Progenitor cell of endocrine pancreas (in vitro differentiated cells): ENCODE results near the gene HLA-B. TPM values are rescaled to one million over a fixed set of nuclear protein-coding genes. Genes with fewer than 3 reads are reported as not detected.
A peak's percentile ranks its signal among the peaks of the same experiment; 100 is the strongest.
"Not testable (repeated sequence)": the region's sequence is repeated elsewhere in the genome, so short reads cannot be mapped to it uniquely, and the experiment has no call there.

Experiments
- DNase-seq: peaks from one replicate; pipeline ENCODE4 v3.0.0; 2021; ENCODE audit warnings: low spot score; ENCODE audit not compliant: unreplicated experiment
- H3K27ac Mint-ChIP-seq: 2 replicates; pipeline ENCODE4 v1.8.0; 2021; ENCODE audit warnings: mild to moderate bottlenecking, moderate library complexity, mixed read lengths
- H3K27me3 Mint-ChIP-seq: 2 replicates; pipeline ENCODE4 v1.8.0; 2021; ENCODE audit warnings: mixed read lengths
- H3K36me3 Mint-ChIP-seq: 2 replicates; pipeline ENCODE4 v1.8.0; 2022; ENCODE audit warnings: mixed read lengths; ENCODE audit not compliant: insufficient read depth
- H3K4me1 Mint-ChIP-seq: 2 replicates; pipeline ENCODE4 v1.8.0; 2021; ENCODE audit warnings: low read depth, mixed read lengths
- H3K4me3 Mint-ChIP-seq: 2 replicates; pipeline ENCODE4 v1.8.0; 2021; ENCODE audit warnings: low read depth, mild to moderate bottlenecking, moderate library complexity, mixed read lengths
- H3K9me3 Mint-ChIP-seq: 2 replicates; pipeline ENCODE4 v1.8.0; 2021; ENCODE audit warnings: low read depth, mixed read lengths
- long read RNA-seq: library from polyadenylated mRNA; unstranded; transcript quantifications from one replicate; pipeline ENCODE4 v2.0.0, GENCODE V29; 2020
- total RNA-seq: library from RNA; stranded (reverse); gene quantifications from 2 replicates; pipeline ENCODE4 v1.2.1, GENCODE V29; 2021
- TF ChIP-seq, protein P1 (sequence below): fragments of 200-600 bp; sonication (generic); IDR thresholded peaks from one replicate; pipeline ENCODE4 v1.5.0; 2021; ENCODE audit warnings: antibody characterized with exemption, mild to moderate bottlenecking; ENCODE audit not compliant: unreplicated experiment

The HLA-B gene
- total RNA-seq: 28.2 and 43.4 TPM in 2 replicates
- long read RNA-seq, transcript HLA-B-249 (8 exons, 1,547 nt): major isoform, 35 of 40 reads
- long read RNA-seq, partial matches to known transcripts: 2 of 40 reads
- long read RNA-seq, other reads (novel, unspliced or antisense): 3 of 40 reads

DNA sequence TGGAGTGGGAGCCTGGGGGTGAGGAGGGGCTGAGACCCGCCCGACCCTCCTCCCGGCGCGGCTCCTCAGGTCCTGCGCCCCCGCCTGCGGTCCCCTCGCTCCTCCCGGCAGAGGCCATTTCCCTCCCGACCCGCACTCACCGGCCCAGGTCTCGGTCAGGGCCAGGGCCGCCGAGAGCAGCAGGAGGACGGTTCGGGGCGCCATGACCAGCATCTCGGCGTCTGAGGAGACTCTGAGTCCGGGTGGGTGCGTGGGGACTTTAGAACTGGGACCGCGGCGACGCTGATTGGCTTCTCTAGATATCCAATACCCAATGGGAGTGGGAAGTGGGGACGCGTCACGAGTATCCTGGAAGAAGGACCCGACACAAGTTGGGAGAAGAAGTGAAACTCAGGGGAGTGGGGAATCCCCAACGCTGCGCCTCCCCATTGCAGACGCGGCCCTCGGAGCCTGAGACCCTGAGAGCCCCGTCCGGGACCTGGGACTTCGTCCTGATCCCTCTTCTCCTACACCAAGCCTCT, at the start of gene HLA-B:
Gene HLA-B (minus strand): TSS at position 234 of the 521 bp plus-strand sequence. CDS start 21 bp downstream, at position 213.
- no peak for DNase-seq
- H3K9me3 Mint-ChIP-seq: peaks cover 3% of the 10 kb centered on the region
- peak within 1 kb of the TSS; percentile 83 for H3K4me3 Mint-ChIP-seq
- H3K27ac Mint-ChIP-seq: peak within 1 kb of the TSS; percentile 73
- TF ChIP-seq, protein P1, sequence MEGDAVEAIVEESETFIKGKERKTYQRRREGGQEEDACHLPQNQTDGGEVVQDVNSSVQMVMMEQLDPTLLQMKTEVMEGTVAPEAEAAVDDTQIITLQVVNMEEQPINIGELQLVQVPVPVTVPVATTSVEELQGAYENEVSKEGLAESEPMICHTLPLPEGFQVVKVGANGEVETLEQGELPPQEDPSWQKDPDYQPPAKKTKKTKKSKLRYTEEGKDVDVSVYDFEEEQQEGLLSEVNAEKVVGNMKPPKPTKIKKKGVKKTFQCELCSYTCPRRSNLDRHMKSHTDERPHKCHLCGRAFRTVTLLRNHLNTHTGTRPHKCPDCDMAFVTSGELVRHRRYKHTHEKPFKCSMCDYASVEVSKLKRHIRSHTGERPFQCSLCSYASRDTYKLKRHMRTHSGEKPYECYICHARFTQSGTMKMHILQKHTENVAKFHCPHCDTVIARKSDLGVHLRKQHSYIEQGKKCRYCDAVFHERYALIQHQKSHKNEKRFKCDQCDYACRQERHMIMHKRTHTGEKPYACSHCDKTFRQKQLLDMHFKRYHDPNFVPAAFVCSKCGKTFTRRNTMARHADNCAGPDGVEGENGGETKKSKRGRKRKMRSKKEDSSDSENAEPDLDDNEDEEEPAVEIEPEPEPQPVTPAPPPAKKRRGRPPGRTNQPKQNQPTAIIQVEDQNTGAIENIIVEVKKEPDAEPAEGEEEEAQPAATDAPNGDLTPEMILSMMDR: no peak
- no peaks in the 10 kb centered on the region for H3K36me3 Mint-ChIP-seq
- peaks cover 79% of the 10 kb centered on the region for H3K27me3 Mint-ChIP-seq
- peaks cover 2% of the 10 kb centered on the region for H3K4me1 Mint-ChIP-seq

DNA sequence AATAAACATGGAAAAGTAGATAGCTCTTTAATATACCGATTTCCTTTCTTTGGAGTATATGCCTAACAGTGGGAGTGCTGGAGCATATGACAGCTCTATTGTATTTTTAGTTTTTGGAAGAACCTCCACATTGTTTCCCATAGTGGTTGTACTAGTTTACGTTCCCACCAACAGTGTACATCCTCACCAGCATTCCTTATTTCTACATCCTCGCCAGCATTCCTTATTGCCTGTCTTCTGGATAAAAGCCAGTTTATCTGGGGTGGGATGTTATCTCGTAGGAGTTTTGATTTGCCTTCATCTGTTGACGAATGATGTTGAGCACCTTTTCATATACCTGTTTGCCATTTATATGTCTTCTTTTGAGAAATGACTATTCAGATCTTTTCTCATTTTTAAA, 49.0 kb upstream of the HLA-B start:
- Mint-ChIP-seq H3K27me3 (peaks cover 31% of the 10 kb centered on the region), H3K4me3 (no peak overlapping the region), H3K9me3 (peaks cover 5% of the 10 kb centered on the region), H3K27ac (no peak overlapping the region), H3K36me3 (no peaks in the 10 kb centered on the region), H3K4me1 (peaks cover 16% of the 10 kb centered on the region)
- TF ChIP-seq, protein P1: no peak
- DNase-seq: no peak

DNA sequence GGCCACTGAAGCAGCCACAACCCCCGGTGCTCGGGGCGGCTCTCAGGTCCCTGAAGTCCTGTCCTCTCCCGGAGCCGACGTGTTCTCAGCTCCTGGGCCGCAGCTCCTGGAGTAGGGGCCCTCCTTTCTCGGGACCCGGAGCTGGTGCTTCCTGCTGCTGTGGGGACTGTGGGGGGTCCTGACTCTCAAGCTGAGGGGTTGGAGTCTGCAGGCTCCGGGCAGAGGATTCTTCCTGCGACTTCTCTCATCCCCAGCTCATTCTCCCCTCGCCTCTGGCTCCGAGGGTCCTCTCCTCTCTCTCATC, 47.0 kb upstream of the HLA-B start:
- H3K9me3 Mint-ChIP-seq, H3K36me3 Mint-ChIP-seq, DNase-seq: not testable (repeated sequence)
- H3K27me3 Mint-ChIP-seq: peaks cover 46% of the 10 kb centered on the region
- H3K4me1 Mint-ChIP-seq: peaks cover 20% of the 10 kb centered on the region
- H3K4me3 Mint-ChIP-seq: peak overlapping the region; percentile 95
- peak overlapping the region; percentile 85 for H3K27ac Mint-ChIP-seq

DNA sequence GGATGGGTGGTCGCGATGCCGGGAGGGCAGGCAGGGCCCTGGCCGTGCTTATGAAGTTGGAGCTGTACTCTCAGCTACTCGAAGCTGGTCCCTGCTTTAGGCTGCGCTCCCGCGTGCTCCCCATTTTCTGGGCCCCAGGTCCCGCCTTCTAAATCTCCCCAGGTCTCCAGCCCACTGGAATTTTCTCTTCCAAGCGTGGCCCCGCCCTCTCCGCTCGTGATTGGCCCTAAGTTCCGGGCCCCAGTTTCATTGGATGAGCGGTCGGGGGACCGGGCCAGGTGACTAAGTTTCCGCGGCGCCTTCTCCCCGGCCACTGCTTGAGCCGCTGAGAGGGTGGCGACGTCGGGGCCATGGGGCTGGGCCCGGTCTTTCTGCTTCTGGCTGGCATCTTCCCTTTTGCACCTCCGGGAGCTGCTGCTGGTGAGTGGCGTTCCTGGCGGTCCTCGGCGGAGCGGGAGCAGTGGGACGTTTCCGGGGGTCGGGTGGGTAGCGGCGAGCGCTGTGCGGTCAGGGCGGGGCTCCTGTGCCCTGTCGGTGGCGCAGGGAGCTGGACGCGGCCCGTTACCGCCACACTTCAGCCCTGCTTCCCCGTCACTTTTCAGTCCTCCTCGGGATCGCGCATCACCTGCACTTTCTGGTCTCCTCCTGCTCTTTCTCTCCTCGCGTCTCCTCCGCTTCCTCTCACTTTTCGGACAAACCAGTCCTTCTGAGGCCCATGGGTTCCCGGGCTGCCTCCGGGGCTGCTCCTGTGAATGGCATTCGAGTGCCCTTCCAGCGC, 46.5 kb upstream of the HLA-B start, which contains the start of gene MICA:
Gene MICA (plus strand): TSS at position 313 of the 778 bp plus-strand sequence. CDS start 38 bp downstream, at position 351.
- TF ChIP-seq, protein P1: peak; percentile 16
- Mint-ChIP-seq H3K4me3 (peak within 1 kb of the TSS; percentile 95), H3K4me1 (peaks cover 20% of the 10 kb centered on the region), H3K36me3 (peaks cover 3% of the 10 kb centered on the region), H3K27me3 (peaks cover 46% of the 10 kb centered on the region), H3K9me3 (peaks cover 8% of the 10 kb centered on the region), H3K27ac (peak within 1 kb of the TSS; percentile 90)
- peak; percentile 71 for DNase-seq

DNA sequence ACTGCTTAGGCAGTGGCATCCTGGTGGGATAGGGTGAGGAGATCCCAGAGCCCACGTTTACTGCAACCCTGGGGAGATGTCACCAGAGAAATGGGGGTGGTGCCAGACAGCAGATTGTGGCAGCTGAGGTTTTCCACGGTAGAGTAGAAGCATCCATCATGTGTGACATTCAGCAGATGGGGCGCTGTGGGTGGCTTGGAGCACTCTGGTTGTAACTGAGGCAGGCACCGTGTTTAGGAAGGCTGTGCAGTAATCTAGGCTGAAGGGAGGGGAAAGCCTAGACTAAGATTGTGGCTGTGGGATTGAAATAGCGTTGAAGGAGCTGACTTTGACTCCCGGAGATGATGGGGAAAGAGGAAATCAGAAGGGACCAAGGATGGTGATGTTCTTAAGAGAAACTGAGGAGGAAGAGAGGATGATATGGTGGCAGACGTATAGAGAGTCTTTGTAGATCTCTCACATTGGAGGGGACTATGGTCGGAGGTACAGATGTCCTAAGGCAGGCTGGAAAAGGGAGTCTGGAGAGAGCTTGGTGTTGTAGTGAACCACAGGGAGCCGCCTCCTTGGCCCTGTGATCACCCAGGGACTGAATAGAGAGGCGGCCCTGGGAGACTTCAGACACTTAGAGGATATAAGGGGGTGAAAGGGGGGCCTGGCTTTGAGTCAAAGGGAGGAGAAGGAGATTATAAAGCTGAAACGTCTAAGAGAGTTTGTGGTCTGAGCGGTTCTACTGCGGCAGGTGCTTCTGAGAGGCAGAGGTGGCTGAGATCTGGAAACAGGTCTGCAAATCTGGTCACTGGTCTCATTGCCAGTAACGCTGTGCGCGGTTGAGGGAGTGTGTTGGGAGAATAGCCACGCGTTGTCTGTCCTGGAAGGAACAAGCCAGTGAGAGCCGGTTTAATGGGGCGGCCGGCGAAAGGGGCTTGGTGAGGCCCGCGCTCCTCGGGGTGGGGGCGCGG, 45.6 kb upstream of the HLA-B start:
- Mint-ChIP-seq H3K27me3 (peaks cover 46% of the 10 kb centered on the region), H3K9me3 (peaks cover 8% of the 10 kb centered on the region), H3K4me3 (peak overlapping the region; percentile 95), H3K36me3 (peaks cover 3% of the 10 kb centered on the region), H3K27ac (peak overlapping the region; percentile 69), H3K4me1 (peaks cover 20% of the 10 kb centered on the region)
- no peak for DNase-seq
- TF ChIP-seq, protein P1: no peak
